Breast epithelium (tissue), 3 donors: Measurements from ENCODE around the gene CLEC17A.
"Not testable (repeated sequence)": the region's sequence is repeated elsewhere in the genome, so short reads cannot be mapped to it uniquely, and the experiment has no call there.

Source experiments
- POLR2AphosphoS5 ChIP-seq, 3 donors: sonication (generic); formaldehyde crosslinking; IDR thresholded peaks; one replicate each; pipeline ENCODE4 v1.6.1; 2017; ENCODE audit warnings: antibody characterized with exemption in 3 of 3
- TF ChIP-seq, protein P1 (sequence below), 3 donors: fragments of 450-650 bp; IDR thresholded peaks; one replicate each; pipeline ENCODE4 v1.5.1; 2016 to 2017; ENCODE audit warnings: antibody characterized with exemption in 3 of 3, mild to moderate bottlenecking in 3 of 3, moderate library complexity in 3 of 3

DNA sequence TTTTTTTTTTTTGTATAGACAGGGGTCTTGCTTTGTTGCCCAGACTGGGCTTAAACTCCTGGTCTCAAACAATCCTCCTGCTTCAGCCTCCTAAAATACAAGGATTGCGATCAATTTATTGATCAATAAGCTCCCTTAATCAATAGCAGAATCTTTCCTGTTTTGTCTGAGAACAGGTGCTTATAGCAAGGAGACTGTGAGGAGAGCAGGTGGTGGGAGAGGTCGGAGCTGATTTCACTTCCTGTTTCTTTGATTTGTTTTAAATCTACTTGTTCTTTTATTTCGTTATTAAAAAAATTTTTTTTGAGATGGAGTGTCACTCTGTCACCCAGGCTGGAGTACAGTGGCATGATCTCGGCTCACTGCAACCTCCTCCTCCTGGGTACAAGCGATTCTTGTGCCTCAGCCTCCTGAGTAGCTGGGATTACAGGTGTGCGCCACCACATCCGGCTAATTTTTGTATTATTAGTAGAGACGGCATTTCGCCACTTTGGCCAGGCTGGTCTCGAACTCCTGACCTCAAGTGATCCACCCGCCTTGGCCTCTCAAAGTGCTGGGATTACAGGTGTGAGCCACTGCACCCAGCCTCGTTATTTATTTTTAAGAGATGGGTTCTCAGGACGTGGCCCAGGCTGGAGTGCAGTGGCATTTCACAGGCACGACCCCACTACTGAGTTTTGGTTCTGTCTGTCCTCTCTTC lies 30.7 kb downstream of the CLEC17A start:
- TF ChIP-seq, protein P1, sequence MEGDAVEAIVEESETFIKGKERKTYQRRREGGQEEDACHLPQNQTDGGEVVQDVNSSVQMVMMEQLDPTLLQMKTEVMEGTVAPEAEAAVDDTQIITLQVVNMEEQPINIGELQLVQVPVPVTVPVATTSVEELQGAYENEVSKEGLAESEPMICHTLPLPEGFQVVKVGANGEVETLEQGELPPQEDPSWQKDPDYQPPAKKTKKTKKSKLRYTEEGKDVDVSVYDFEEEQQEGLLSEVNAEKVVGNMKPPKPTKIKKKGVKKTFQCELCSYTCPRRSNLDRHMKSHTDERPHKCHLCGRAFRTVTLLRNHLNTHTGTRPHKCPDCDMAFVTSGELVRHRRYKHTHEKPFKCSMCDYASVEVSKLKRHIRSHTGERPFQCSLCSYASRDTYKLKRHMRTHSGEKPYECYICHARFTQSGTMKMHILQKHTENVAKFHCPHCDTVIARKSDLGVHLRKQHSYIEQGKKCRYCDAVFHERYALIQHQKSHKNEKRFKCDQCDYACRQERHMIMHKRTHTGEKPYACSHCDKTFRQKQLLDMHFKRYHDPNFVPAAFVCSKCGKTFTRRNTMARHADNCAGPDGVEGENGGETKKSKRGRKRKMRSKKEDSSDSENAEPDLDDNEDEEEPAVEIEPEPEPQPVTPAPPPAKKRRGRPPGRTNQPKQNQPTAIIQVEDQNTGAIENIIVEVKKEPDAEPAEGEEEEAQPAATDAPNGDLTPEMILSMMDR (IDR thresholded peaks at IDR 0.05): not testable (repeated sequence)
- not testable (repeated sequence) for TF ChIP-seq POLR2AphosphoS5 (IDR thresholded peaks at IDR 0.05)
